HG03159 (cell line): ENCODE data around the gene SLC2A9.

Source experiments
- ATAC-seq: cut with Tn5 transposase; IDR thresholded peaks from one replicate; pipeline ENCODE4 v1.9.1; 2021; ENCODE audit warnings: mild to moderate bottlenecking, moderate library complexity; ENCODE audit not compliant: unreplicated experiment

The SLC2A9 gene

GRCh38 chr4:10020871-10021652 is at the start of gene SLC2A9:
TSS of gene SLC2A9 (minus strand) at chr4:10021497. CDS start at chr4:10021429, 68 bp downstream.
- ATAC-seq, result no peak

DNA sequence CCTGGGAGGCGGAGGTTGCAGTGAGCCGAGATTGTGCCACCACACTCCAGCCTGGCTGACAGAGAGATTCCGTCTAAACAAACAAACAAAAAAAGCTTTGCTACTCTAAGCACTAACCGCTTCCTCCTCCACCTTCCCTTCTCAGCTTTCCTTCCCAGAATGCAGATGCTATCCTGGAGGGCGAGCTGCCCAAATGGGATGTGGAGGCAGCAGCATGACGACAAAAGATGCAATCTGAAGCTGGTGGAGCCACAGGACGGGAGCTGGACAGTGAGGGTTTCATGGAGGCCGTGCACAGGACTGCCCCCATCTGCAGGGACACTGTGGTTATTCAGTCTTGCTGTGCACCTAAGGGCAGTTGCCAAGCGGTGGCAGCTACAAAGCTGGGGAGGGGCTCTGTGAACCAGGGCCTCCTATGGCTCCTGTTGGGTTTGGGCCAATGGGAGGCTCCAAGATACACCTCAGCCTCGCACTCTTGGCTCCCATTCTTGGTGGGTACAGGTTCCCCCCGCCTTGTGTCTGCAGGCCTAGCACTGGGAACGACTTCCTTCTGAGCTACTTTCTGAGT is 47.9 kb upstream of the SLC2A9 start:
- ATAC-seq, result no peak

DNA sequence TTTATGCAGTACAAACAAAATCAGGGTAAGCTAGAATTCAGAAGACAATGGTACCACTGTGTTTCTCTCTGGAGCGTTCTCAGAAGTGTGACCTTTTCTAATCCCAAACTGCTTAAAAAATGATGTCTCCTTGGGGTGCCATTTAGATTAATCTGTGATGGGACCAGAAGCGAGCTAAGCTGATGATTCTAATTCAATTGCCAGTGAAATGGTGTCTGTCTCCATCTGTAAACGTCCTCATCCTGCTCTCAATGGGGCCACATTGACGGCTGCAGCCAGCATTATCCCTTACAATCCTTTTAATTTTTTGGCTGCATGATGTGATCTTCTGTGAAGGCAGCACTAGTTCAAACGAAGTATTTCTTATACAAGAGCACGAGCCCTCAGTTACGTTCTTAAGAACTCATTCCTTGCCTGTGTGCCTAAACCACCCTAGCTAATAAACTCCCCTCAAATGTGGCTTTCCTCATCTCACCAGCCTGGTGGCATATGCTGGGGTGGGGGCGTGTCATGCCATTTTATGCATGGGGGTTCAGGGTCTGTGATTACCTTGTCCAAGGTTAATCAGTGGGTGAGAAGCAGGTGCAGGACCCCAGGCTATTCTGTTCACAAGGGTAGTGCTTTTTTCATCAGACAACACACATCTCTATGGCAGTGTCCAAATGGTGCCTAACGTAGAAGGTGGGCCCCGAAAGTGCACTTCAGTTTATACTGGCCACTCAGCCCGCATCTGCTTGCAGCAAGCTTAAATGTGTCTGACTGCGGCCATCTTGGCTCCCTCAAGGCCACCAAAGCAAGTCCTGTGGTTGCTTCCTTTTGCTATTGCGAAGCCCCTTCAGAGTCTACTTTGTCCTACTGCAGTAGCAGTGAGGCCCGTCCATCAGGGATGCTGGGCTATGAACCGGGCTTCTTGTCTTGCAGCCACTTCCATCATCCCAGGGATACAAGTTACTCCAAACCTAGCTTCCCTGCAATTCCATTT is 45.7 kb upstream of the SLC2A9 start:
- no peak for ATAC-seq

DNA sequence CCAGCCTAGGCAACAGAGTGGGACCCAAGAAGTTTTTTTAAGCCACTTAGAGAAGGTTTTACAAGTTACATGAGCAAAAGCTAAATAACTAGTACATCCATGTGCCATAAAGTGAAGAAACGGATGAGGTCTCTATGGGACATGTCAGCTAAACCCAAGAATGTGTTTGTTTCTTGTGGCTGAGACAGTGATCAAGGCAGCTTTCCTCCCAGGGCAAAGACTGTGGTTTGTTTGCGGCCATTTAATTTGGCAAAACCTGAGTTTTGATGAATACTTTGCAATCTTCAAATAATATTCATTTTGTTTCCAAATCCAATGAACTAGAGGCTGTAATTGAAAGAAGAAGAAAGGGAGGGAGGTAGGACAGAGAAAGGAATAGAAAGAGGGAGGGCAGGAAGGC is 44.9 kb upstream of the SLC2A9 start:
- ATAC-seq, result no peak

DNA sequence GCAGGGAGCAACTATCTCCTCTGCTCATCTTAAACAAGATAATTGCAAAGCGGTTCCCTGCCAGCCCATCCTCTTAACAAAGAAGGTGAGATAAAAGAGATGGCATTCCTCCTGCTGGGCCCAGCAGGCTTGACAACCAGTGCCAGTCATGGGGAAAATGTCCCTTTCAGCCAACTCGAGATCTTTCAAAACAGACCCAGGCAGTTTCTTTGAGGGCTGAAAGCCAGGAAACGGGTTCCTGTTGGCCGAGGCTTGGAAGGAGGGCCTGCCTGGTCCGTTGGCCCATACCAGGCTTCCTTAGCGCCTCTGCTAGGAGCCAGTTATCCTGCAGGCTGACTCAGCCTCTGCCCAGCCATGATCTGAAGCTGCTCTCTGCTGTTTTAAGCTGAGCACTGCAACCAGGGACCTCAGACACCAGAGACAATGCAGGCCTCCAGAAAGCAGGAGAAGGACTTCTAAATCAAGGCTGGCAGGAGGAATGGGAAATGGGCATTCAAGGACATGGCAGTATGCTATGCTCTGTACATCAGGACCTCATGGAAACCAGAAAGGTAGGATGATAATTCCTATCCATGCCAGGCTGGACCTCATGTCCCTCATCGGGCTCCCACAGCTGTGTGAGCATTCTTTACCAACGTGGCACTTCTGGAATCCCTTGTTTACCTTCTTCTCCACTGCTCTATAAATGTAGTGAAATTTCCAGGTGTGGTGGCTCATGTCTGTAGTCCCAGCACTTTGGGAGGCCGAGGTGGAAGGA is 42.4 kb upstream of the SLC2A9 start:
- no peak for ATAC-seq

GRCh38 chr4:10061650-10062415 is 40.5 kb upstream of the SLC2A9 start:
- no peak for ATAC-seq

DNA sequence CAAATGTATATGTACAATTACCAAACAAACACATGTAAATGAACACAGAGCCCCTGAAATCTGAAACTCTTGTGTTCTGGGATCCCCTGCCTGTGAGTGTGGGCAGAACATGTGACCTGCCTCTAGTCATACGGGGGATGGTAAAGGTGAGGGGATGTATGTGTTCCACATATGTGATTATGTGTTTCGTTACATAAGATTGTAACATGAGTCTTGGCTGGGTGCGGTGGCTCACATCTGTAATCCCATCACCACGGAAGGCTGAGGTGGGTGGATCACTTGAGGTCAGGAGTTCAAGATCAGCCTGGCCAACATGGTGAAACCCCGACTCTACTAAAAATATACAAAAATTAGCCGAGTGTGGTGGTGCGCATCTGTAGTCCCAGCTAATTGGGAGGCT is 37.1 kb upstream of the SLC2A9 start:
- no peak for ATAC-seq

DNA sequence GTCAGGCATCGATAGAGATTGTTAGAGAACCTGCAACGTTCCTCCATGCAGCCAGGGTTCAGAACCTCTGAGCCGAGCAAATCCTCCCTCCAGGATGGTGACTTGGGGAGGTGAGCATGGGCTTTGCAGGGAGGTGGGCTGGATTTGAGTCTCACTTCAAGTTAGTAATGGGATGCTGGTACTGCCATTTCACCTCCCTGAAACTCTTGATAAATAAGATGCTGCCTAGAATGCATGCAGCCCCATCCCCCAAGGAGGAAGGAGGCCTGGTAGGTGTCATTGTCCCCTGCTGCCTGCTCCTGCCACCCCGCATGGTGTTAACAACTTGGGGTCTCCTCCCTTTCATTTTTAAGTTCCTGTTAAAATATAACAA is 35.7 kb upstream of the SLC2A9 start:
- ATAC-seq, result no peak

- no peak for ATAC-seq
Observed at GRCh38 chr4:10056334-10057022, 35.2 kb upstream of the SLC2A9 start.

GRCh38 chr4:10055871-10056270 is 34.6 kb upstream of the SLC2A9 start:
- ATAC-seq, result no peak

DNA sequence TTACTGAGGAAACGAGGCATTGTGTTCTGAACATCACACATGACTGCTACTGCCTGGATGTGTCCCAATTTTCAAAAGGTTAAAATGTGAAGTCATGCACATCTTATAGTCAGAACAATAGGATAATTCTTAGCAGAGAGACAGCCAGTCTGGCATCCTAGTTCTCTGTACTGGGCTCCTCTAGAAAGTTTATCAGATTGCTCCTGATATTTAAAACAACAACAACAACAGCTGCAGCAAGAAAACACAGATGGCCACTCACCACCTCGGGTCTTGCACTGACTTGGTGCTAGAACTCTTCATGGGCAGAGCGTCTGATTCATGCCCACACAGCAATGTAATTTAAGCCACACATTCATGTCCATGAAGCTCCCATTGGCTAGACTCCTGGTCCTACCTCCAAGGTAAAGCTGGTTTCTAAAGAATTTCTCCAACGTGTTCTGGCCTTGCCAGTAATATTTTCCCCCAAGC is 33.3 kb upstream of the SLC2A9 start:
- ATAC-seq, result no peak

GRCh38 chr4:10053635-10054453 is 32.5 kb upstream of the SLC2A9 start:
- no peak for ATAC-seq

DNA sequence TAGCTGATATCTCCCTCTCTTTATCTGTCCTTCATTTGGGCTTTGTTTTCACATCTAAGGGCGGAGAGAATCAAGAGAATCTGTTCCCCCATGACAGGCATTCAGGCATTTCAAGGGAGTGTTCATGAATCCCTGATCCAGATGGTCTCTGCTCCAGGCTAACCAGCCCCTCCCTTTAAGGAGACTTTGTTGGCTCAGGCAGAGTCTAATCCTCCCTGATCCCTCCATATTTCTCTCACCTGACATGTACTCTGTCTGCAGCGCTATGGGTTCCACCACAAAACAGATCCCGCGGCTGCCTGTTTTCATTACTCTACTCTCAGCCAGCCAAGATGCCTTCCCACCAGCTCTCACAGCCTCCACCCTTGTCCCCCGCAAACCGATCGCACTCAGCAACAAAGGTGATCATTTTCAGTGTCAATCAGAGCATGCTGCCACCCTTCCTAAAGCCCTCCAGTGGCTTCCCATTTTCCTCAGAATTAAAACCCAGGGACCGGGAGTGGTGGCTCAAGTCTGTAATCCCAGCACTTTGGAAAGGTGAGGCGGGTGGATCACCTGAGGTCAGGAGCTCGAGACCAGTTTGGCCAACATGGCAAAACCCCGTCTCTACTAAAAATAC is 30.3 kb upstream of the SLC2A9 start:
- ATAC-seq, result no peak

DNA sequence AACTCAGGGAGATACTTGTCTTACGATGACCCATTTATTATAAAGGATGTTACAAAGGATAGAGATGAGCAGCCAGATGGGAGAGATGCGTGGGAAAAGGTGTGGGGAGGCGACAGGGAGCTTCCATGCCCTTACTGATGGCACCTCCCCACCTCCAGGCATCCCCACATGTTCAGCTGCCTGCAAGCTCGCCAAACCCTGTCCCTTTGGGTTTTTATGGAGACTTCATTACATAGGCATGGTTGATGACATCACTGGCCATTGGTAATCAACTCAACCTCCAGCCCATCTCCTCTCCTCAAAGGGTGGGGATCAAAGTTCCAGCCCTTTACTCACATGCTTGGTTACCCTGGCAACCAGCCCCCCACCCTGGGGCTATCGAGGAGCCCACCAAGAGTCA is 29.4 kb upstream of the SLC2A9 start:
- ATAC-seq, result no peak

DNA sequence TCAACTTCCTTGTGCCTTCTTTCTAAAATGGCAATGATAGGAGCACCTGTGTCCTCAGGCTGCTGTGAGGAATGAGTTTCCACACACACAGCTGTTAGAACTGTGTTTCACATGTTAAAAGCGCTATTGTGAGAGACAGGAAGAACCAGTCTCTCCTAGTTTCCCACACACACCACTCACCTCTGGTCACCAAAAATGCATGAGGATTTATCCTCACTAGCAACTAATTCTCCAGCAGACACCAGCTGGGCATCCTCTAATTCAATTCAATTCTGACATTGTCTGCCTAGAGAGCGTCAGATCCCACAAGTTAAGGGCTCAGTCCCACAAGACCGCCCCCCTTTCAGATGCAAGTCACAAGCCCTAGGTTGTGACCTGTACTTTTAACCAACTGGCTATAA is 29.0 kb upstream of the SLC2A9 start:
- ATAC-seq, result no peak

DNA sequence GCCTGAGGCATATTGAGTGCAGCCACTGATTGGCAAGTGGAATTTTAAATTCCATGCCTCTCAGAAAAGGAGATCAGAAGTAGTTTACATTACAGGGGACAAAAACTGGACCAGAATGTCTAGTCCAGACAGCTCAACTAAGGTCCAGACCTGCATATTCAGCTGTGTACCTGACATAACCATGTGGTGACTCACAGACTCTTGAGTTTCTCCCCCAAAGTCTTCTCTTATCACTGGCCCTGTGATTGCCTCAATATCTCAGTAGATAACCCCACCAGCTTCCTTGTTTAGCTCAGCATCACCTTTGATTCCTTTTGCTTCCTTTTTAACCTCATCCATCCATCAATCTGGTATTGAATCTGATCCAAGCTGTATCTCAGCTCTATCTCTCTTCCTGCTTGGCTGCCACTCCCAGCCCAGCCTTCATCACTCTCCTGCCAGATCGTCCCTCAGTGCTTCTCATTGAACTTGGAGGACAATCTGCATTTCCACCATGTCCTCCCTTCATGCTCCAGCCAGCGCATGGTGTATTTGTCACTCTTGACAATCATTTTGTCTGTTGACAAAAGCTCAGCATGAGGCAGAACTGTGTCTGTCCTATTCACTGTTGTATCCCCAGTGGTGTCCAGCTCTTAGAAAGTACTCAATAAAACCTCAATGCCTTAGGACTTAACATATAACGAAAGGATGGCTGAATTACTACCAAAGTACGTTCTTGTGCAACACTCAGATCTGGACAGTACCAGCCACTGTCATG is 27.8 kb upstream of the SLC2A9 start:
- no peak for ATAC-seq

DNA sequence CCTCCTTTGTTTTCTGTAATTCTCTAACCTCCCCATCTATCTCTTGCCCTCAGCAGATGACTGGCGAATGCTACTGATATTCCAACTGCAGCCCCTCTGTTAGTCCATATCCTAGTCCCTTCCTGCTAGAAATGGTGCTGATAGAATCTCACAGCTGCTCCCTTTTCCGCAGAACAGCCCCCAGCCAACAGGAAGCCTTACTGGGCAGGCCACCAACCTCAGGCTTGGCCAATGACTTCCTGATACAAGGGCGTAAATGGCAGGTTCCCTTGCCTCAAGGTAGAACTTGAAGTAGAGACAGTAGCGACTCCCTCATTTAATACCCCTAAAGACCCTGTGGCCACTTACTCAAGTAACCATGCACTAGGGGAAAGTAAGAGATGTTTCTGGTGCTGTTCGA is 26.7 kb upstream of the SLC2A9 start:
- no peak for ATAC-seq
